ENCODE results near the gene LRRC8C.

GRCh38 chr1:89727517-89728312 is 94.8 kb downstream of the LRRC8C start:
- TF ChIP-seq EZH2phosphoT487 (IDR thresholded peaks at IDR 0.05; ENCODE audit: insufficient read depth, low read depth) (no peak), EZH2 (IDR thresholded peaks at IDR 0.05; ENCODE audit: insufficient read depth, poor library complexity, severe bottlenecking) (no peak)
